Caco-2 (cell line): Measurements from ENCODE around the gene KDM6A. TPM values are rescaled to one million over a fixed set of nuclear protein-coding genes. Genes with fewer than 3 reads are reported as not detected.
"Not testable (repeated sequence)": the region's sequence is repeated elsewhere in the genome, so short reads cannot be mapped to it uniquely, and the experiment has no call there.

Experiments
- Bru-seq: library from RNA; stranded (reverse); fragments of 400-500 nt; gene quantifications from one replicate; lab custom pipeline; 2021; lab: Mats Ljungman, UMichigan
- BruChase-seq, 2 experiments: library from RNA; stranded (reverse); fragments of 400-500 nt; gene quantifications; one replicate each; lab custom pipeline; 2021; lab: Mats Ljungman, UMichigan
- BruUV-seq: library from RNA; stranded (reverse); fragments of 400-500 nt; replicated peaks from 2 replicates; lab custom pipeline; 2021; lab: Mats Ljungman, UMichigan
- CTCF ChIA-PET: fragments of 300-600 bp; sonication (Branson Sonifier 250); formaldehyde crosslinking; loops from one replicate; lab custom pipeline; 2022; ENCODE audit warnings: antibody characterized with exemption; lab: Charles Lee
- POLR2A ChIA-PET: fragments of 300-600 bp; sonication (Branson Sonifier 250); formaldehyde crosslinking; loops from one replicate; lab custom pipeline; 2022; ENCODE audit warnings: antibody characterized with exemption; lab: Charles Lee
- DNase-seq, 2 experiments: peaks; one replicate each; pipeline versions ENCODE4 v3.0.0 to v3.0.0-alpha.2; 2020 to 2022
- H3K27me3 ChIP-seq: replicated peaks from 2 replicates; pipeline ENCODE4 v1.6.0; 2011; ENCODE audit warnings: low read length; ENCODE audit not compliant: control insufficient read depth, insufficient read depth
- H3K36me3 ChIP-seq: 2 replicates; pipeline ENCODE4 v1.5.1; 2011; ENCODE audit warnings: low read length; ENCODE audit not compliant: control insufficient read depth, insufficient read depth
- H3K4me1 ChIP-seq: fragments of 250-450 bp; sonication (Bioruptor Pico); 2 replicates; pipeline ENCODE4 v1.5.1; 2020; ENCODE audit warnings: mild to moderate bottlenecking
- H3K4me3 ChIP-seq: 2 replicates; pipeline ENCODE4 v1.5.1; 2011; ENCODE audit warnings: low read depth, mild to moderate bottlenecking, control low read depth, low read length
- H3K9me3 ChIP-seq: fragments of 250-450 bp; sonication (Bioruptor Pico); 2 replicates; pipeline ENCODE4 v1.5.1; 2020; ENCODE audit warnings: mild to moderate bottlenecking, moderate library complexity
- H3K27ac Mint-ChIP-seq: one replicate; pipeline ENCODE4 v1.8.0; 2022; ENCODE audit warnings: mixed read lengths; ENCODE audit not compliant: unreplicated experiment
- H3K27me3 Mint-ChIP-seq: one replicate; pipeline ENCODE4 v1.8.0; 2022; ENCODE audit warnings: mixed read lengths; ENCODE audit not compliant: insufficient read depth, unreplicated experiment
- H3K36me3 Mint-ChIP-seq: one replicate; pipeline ENCODE4 v1.8.0; 2022; ENCODE audit warnings: mild to moderate bottlenecking, mixed read lengths; ENCODE audit not compliant: insufficient read depth, unreplicated experiment
- H3K4me1 Mint-ChIP-seq: one replicate; pipeline ENCODE4 v1.8.0; 2022; ENCODE audit warnings: low read depth, mixed read lengths; ENCODE audit not compliant: unreplicated experiment
- H3K4me3 Mint-ChIP-seq: one replicate; pipeline ENCODE4 v1.8.0; 2022; ENCODE audit warnings: mild to moderate bottlenecking, moderate library complexity, mixed read lengths; ENCODE audit not compliant: unreplicated experiment
- H3K9me3 Mint-ChIP-seq: one replicate; pipeline ENCODE4 v1.8.0; 2022; ENCODE audit warnings: mixed read lengths; ENCODE audit not compliant: unreplicated experiment
- intact Hi-C: fragments of 100-400 bp; cut with micrococcal nuclease; formaldehyde crosslinking; loops from one replicate; pipeline ENCODE4 v1.10.0; 2022; ENCODE audit not compliant: unreplicated experiment
- long read RNA-seq: library from polyadenylated mRNA; stranded (forward); transcript quantifications from one replicate; pipeline ENCODE4 v2.0.0, GENCODE V29; 2022
- total RNA-seq: library from RNA; stranded (reverse); gene quantifications from 2 replicates; pipeline ENCODE4 v1.2.3, GENCODE V29; 2022
- TF ChIP-seq, protein P1 (sequence below), 2 experiments: fragments of 200-600 bp in 1 of 2; IDR thresholded peaks; 1 replicate in 1 of 2; 2 replicates in 1 of 2; pipeline versions ENCODE4 v1.5.1 to v1.8.0; 2011 to 2022; ENCODE audit warnings: antibody characterized with exemption in 1 of 2, control low read depth in 1 of 2, inconsistent platforms in 1 of 2, low read depth in 1 of 2, low read length in 1 of 2, mild to moderate bottlenecking in 1 of 2, moderate library complexity in 1 of 2; ENCODE audit not compliant: insufficient read depth in 1 of 2, severe bottlenecking in 1 of 2, unreplicated experiment in 1 of 2

Gene KDM6A
- total RNA-seq (34.2 and 44.1 TPM in 2 replicates), Bru-seq, nascent RNA (percentile 90 among the genes with signal in this experiment), BruChase-seq, experiment 1, labeled RNA remaining after a 2-hour chase (percentile 80 among the genes with signal in this experiment), BruChase-seq, experiment 2, labeled RNA remaining after a 6-hour chase (percentile 76 among the genes with signal in this experiment)
- long read RNA-seq, full-length matches to known transcripts = 3 of 33 reads
- long read RNA-seq, partial matches to known transcripts = 14 of 33 reads
- long read RNA-seq, other reads (novel, unspliced or antisense) = 16 of 33 reads

DNA sequence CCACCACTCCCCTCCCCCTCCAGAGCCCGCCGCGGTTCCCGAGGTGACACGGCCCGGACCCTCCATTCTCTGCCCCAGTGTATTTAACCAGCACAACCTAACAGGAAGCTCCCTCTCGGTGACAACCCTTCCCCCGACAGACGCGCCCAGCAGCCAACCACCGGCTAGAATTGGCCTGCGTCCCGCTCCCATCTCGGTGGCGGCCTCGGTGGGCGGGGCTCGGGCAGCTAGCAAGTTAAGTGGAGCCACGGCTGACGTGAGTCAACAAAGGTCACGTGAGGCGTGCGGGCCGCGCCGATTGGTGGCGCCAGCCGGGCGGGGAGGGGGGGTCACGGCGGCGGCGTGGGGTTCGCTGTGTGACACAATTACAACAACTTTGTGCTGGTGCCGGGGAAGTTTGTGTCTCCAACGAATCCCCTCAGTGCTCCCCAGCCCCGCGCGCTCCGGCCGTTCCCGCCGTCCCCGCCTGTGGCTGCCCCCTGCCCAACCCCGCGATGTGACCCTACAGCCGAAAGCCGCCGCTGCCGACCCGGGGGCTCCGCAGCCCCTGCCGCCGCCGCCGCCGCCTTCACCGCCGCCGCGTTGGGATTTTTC lies at the start of gene KDM6A:
Gene KDM6A, plus strand, starts transcription at position 368 of the 594 bp plus-strand sequence. CDS start 364 bp downstream, outside the sequence.
- Histone ChIP-seq H3K36me3 (no peaks in the 10 kb centered on the region), H3K4me3 (peak within 1 kb of the TSS; percentile 69), H3K9me3 (no peaks in the 10 kb centered on the region), H3K4me1 (no peaks in the 10 kb centered on the region), H3K27me3 (no peaks in the 10 kb centered on the region)
- peak within 1 kb of the TSS; percentile 91 for H3K27ac Mint-ChIP-seq
- no TSS peak for BruUV-seq
- intact Hi-C loops = loop anchor here (5.0 to 10.0 kb wide), 2 partner anchors 82 to 199 kb away; no protein-coding TSS in a partner anchor
- H3K4me1 Mint-ChIP-seq = no peaks in the 10 kb centered on the region
- H3K9me3 Mint-ChIP-seq = no peaks in the 10 kb centered on the region
- peak within 1 kb of the TSS; percentile 74 for H3K4me3 Mint-ChIP-seq
- CTCF ChIA-PET = interaction anchor here (0.6 to 1.1 kb wide), 3 partner anchors 65 to 317 kb away, joined by 3 to 7 read pairs (median 4); no protein-coding TSS in a partner anchor
- TF ChIP-seq, protein P1, sequence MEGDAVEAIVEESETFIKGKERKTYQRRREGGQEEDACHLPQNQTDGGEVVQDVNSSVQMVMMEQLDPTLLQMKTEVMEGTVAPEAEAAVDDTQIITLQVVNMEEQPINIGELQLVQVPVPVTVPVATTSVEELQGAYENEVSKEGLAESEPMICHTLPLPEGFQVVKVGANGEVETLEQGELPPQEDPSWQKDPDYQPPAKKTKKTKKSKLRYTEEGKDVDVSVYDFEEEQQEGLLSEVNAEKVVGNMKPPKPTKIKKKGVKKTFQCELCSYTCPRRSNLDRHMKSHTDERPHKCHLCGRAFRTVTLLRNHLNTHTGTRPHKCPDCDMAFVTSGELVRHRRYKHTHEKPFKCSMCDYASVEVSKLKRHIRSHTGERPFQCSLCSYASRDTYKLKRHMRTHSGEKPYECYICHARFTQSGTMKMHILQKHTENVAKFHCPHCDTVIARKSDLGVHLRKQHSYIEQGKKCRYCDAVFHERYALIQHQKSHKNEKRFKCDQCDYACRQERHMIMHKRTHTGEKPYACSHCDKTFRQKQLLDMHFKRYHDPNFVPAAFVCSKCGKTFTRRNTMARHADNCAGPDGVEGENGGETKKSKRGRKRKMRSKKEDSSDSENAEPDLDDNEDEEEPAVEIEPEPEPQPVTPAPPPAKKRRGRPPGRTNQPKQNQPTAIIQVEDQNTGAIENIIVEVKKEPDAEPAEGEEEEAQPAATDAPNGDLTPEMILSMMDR (IDR thresholded peaks at IDR 0.05; ENCODE audit: insufficient read depth in 1 of 2, low read depth in 1 of 2, low read length in 1 of 2, severe bottlenecking in 1 of 2, unreplicated experiment in 1 of 2) = no peak
- peaks cover 6% of the 10 kb centered on the region for H3K36me3 Mint-ChIP-seq
- DNase-seq = peak; percentile 97 to 98
- POLR2A ChIA-PET = interaction anchor here (0.5 to 1.0 kb wide), 15 partner anchors 9 to 523 kb away, joined by 3 to 20 read pairs (median 6); partner anchors contain the start of gene FUNDC1
- no peaks in the 10 kb centered on the region for H3K27me3 Mint-ChIP-seq

DNA sequence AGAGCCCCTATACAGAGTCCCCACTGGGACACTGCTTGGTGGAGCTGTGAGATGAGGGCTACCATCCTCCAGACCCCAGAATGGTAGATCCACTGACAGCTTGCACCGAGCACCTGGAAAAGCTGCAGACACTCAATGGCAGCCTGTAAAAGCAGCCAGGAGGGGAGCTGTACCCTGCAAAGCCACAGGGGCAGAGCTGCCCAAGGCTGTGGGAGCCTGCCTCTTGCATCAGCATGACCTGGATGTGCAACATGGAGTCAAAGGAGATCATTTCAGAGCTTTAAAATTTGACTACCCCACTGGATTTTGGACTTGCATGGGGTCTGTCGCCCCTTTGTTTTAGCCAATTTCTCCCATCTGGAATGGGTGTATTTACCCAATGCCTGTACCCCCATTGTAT lies 49.8 kb upstream of the KDM6A start:
- DNase-seq, H3K36me3 ChIP-seq, H3K36me3 Mint-ChIP-seq, H3K4me1 ChIP-seq, H3K27me3 Mint-ChIP-seq, H3K9me3 ChIP-seq, CTCF ChIA-PET, H3K4me3 ChIP-seq, H3K27ac Mint-ChIP-seq, H3K27me3 ChIP-seq, intact Hi-C loops, BruUV-seq, H3K9me3 Mint-ChIP-seq, POLR2A ChIA-PET, H3K4me3 Mint-ChIP-seq, H3K4me1 Mint-ChIP-seq: not testable (repeated sequence)

DNA sequence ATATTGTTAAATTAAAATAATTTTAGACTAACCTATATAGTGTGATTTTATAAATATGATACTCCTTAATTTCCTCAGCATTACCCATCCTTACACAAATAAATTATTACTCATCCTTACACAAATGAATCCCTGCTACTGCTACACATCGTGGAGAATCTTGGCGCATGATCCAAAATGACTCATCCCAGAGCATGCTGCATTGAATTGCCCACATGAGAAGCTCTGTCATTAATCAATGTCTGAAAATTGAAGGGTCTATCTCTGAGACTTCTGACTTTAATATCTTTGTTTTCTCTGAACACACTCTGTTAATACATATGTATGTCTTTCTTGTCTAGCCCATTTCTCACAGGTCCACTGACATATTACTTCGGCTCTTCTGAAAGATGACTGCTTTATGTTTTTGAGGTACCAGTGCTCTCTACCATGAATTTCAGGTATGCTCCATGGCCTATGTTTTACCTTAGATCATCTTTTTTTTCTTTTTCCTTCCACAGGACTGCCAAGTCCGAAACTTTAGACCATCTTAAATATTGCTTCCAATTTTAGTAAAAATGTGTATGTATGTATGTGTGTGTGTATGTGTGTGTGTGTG lies 44.9 kb upstream of the KDM6A start:
- no peaks in the 10 kb centered on the region for H3K36me3 Mint-ChIP-seq
- no peak overlapping the region for H3K4me3 Mint-ChIP-seq
- H3K9me3 Mint-ChIP-seq = no peaks in the 10 kb centered on the region
- Histone ChIP-seq H3K9me3 (no peaks in the 10 kb centered on the region), H3K36me3 (no peaks in the 10 kb centered on the region), H3K4me1 (no peaks in the 10 kb centered on the region), H3K27me3 (no peaks in the 10 kb centered on the region), H3K4me3 (no peak overlapping the region)
- CTCF ChIA-PET = no interaction called here
- intact Hi-C loops = no loop called here
- no peaks in the 10 kb centered on the region for H3K4me1 Mint-ChIP-seq
- no peak overlapping the region for H3K27ac Mint-ChIP-seq
- POLR2A ChIA-PET = no interaction called here
- no peak for DNase-seq
- no peaks in the 10 kb centered on the region for H3K27me3 Mint-ChIP-seq
- no TSS peak for BruUV-seq
- TF ChIP-seq, protein P1 (IDR thresholded peaks at IDR 0.05; ENCODE audit: insufficient read depth in 1 of 2, low read depth in 1 of 2, low read length in 1 of 2, severe bottlenecking in 1 of 2, unreplicated experiment in 1 of 2) = no peak
